ENCODE data around the gene FAM219A.

The FAM219A gene

GRCh38 chr9:34396276-34397214 is 61.8 kb downstream of the FAM219A start:
- no peak for DNase-seq
- Mint-ChIP-seq H3K27ac (no peak overlapping the region), H3K4me3 (no peak overlapping the region), H3K36me3 (peaks cover 2% of the 10 kb centered on the region), H3K27me3 (peaks cover 19% of the 10 kb centered on the region), H3K4me1 (no peaks in the 10 kb centered on the region), H3K9me3 (no peaks in the 10 kb centered on the region)
- CTCF ChIA-PET = no interaction called here

DNA sequence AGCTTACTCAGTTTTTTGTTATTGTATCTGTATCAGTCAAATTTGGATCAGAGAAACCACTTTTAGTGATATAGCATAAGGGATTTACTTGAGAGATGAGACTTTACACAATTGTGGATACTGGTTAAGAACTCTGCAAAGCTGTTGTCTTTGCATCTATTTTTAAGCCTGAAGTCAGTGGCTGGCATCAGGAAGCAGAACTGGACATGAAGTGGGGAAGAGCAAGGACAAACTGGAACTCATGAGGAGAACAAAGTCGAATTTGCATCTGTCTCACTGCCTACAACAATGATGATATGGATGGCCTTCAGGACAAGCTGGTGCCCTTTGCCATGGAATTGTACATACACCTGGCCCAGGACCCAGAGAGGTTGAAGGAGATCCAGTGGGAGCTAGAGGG is 65.9 kb downstream of the FAM219A start:
- Mint-ChIP-seq H3K36me3 (no peaks in the 10 kb centered on the region), H3K27ac (no peak overlapping the region), H3K9me3 (no peaks in the 10 kb centered on the region), H3K4me1 (no peaks in the 10 kb centered on the region), H3K27me3 (peaks cover 23% of the 10 kb centered on the region), H3K4me3 (no peak overlapping the region)
- no peak for DNase-seq
- CTCF ChIA-PET = interaction anchor here (1.1 to 2.3 kb wide), 3 partner anchors 11 to 109 kb away, joined by 3 to 15 read pairs (median 3); no protein-coding TSS in a partner anchor

- no peak overlapping the region for H3K27ac Mint-ChIP-seq
- no peaks in the 10 kb centered on the region for H3K9me3 Mint-ChIP-seq
- H3K4me1 Mint-ChIP-seq = no peaks in the 10 kb centered on the region
- CTCF ChIA-PET = no interaction called here
- DNase-seq = no peak
- peaks cover 23% of the 10 kb centered on the region for H3K27me3 Mint-ChIP-seq
- H3K36me3 Mint-ChIP-seq = no peaks in the 10 kb centered on the region
- no peak overlapping the region for H3K4me3 Mint-ChIP-seq
Measured at GRCh38 chr9:34387239-34387638, 71.1 kb downstream of the FAM219A start.

DNA sequence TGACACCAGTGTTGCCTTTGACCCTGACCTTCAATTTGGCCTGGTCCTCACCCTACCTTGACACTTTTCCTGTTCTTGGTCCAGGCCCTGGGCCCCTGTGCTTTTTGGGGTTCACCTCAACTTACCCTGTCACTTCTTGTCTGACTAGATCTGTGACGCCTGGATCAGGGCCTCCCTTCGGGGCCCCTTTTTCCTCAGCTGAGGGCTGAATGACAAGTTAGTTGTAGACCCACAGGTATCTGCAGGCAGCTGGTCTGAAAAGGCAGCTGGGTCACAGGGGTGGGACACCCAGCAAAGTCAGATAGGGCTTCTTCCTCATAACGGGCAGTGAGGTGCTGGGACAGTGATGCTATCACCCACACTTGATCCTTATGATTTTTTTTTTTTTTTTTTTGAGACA is 71.7 kb downstream of the FAM219A start:
- Mint-ChIP-seq H3K36me3 (no peaks in the 10 kb centered on the region), H3K27me3 (peaks cover 24% of the 10 kb centered on the region), H3K4me3 (no peak overlapping the region), H3K9me3 (no peaks in the 10 kb centered on the region), H3K4me1 (no peaks in the 10 kb centered on the region), H3K27ac (no peak overlapping the region)
- CTCF ChIA-PET = interaction anchor here (0.6 kb wide), 1 partner anchor 9 kb away, joined by 3 read pairs; no protein-coding TSS in a partner anchor
- DNase-seq = no peak

GRCh38 chr9:34385561-34386230 is 72.7 kb downstream of the FAM219A start:
- no peak for DNase-seq
- Mint-ChIP-seq H3K36me3 (no peaks in the 10 kb centered on the region), H3K4me1 (peaks cover 9% of the 10 kb centered on the region), H3K27me3 (peaks cover 30% of the 10 kb centered on the region), H3K9me3 (no peaks in the 10 kb centered on the region), H3K27ac (no peak overlapping the region), H3K4me3 (no peak overlapping the region)
- CTCF ChIA-PET = no interaction called here

- CTCF ChIA-PET = no interaction called here
- Mint-ChIP-seq H3K9me3 (no peaks in the 10 kb centered on the region), H3K27me3 (peaks cover 30% of the 10 kb centered on the region), H3K4me3 (no peak overlapping the region), H3K27ac (no peak overlapping the region), H3K4me1 (peaks cover 21% of the 10 kb centered on the region), H3K36me3 (no peaks in the 10 kb centered on the region)
- no peak for DNase-seq
Measured at GRCh38 chr9:34384368-34385165, 73.8 kb downstream of the FAM219A start.

DNA sequence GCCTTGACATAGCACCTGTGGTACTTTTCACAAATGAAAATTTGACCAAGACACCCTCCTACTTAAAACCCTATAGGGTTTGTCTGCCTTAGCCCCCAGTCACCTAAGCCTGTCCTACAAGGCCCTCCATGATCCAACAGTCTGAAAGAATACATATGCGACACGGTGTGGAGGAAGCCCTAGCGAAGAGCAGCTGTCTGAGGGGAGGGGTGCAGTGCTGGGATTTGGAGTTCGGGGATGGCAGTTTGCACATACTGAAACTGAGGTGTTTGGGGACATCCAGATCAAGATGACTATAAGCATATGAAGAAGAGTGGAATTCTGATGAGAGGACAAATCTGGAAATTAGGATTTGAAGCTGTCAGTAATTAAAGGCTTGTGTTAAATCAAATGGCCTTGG is 74.5 kb downstream of the FAM219A start:
- Mint-ChIP-seq H3K9me3 (no peaks in the 10 kb centered on the region), H3K4me3 (no peak overlapping the region), H3K27me3 (peaks cover 35% of the 10 kb centered on the region), H3K4me1 (peaks cover 27% of the 10 kb centered on the region), H3K27ac (no peak overlapping the region), H3K36me3 (no peaks in the 10 kb centered on the region)
- DNase-seq = no peak
- CTCF ChIA-PET = no interaction called here

DNA sequence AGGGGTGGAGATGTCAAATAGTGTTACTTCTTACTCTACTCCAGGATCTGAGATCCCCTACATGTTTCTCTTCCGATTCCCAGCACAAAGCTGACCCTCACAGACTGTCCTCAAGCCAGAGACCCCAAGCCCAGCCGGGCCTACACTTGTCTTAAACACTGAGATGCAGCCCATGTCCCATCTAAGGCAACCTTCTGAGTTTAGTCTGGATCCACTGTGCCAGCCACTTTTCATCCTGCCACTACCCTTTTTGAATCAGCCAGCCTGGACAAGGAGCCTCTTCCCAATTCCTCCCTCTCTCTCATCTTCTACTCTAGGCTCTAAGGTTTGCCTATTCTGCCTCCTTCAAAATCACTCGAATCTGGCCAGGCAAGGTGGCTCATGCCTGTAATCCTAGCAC is 75.5 kb downstream of the FAM219A start:
- H3K27me3 Mint-ChIP-seq = peaks cover 40% of the 10 kb centered on the region

GRCh38 chr9:34382054-34382453 is 76.3 kb downstream of the FAM219A start:
- peaks cover 44% of the 10 kb centered on the region for H3K27me3 Mint-ChIP-seq
- no peak for DNase-seq
- no peaks in the 10 kb centered on the region for H3K36me3 Mint-ChIP-seq
- H3K4me1 Mint-ChIP-seq = peaks cover 34% of the 10 kb centered on the region
- H3K9me3 Mint-ChIP-seq = no peaks in the 10 kb centered on the region
- H3K27ac Mint-ChIP-seq = no peak overlapping the region
- CTCF ChIA-PET = interaction anchor here (2.1 to 9.3 kb wide), 2 partner anchors 22 to 49 kb away, joined by 7 to 119 read pairs; no protein-coding TSS in a partner anchor
- no peak overlapping the region for H3K4me3 Mint-ChIP-seq

More for the DNA sequence above, 75.5 kb downstream of the FAM219A start:
- Mint-ChIP-seq H3K27ac (no peak overlapping the region), H3K36me3 (no peaks in the 10 kb centered on the region), H3K4me1 (peaks cover 33% of the 10 kb centered on the region), H3K9me3 (no peaks in the 10 kb centered on the region), H3K4me3 (no peak overlapping the region)
- DNase-seq = no peak
- CTCF ChIA-PET = interaction anchor here (0.7 kb wide), 1 partner anchor 120 kb away, joined by 3 read pairs; no protein-coding TSS in a partner anchor

- H3K27me3 Mint-ChIP-seq = peaks cover 46% of the 10 kb centered on the region
- H3K9me3 Mint-ChIP-seq = no peaks in the 10 kb centered on the region
- peak; percentile 35 for DNase-seq
- peak overlapping the region; percentile 75 for H3K27ac Mint-ChIP-seq
- peaks cover 36% of the 10 kb centered on the region for H3K4me1 Mint-ChIP-seq
- CTCF ChIA-PET = interaction anchor here (2.1 to 9.3 kb wide), 2 partner anchors 23 to 48 kb away, joined by 7 to 119 read pairs; no protein-coding TSS in a partner anchor
- peak overlapping the region; percentile 82 for H3K4me3 Mint-ChIP-seq
- no peaks in the 10 kb centered on the region for H3K36me3 Mint-ChIP-seq
Measured at GRCh38 chr9:34381323-34381722, 77.0 kb downstream of the FAM219A start.

DNA sequence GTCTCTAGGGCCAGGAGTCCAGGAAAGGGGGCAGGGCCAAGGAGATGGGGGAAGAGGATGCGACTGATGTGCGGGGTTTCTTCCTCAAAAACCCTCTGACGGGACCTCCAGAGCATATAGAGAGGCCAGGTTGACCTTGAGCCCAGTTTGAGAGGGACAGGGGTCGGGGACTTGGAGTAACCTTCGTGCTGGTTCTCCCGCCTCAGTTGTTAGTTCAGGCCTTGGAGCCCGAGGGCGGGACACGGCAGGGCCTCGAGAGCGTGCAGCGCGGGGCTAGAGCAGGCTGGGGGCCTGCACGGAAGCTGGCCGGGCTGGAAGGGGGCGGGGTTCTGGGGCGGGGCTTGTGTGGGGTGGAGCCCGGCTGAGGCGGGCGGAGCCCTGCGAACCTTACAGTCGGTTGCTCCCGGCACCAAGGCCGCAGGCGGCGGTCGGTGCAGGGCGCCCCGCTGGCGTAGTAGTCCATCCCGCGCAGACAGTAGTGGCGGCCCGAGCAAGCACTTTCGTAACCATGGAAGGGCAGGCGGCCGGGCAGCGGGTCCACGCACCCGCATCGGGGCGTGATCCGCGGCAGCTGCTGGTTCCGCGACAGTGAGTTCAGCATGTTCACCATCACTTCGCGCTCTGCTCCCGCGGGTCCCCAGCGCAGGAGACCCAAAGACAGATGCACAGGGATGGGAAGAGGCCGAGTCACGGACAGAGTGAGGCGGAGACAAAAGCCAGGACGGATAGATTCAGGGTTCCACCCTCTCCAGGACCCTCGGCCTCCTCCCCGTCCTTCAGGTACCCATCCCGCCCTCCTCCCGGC is 77.7 kb downstream of the FAM219A start:
- Mint-ChIP-seq H3K4me1 (peaks cover 42% of the 10 kb centered on the region), H3K4me3 (peak overlapping the region; percentile 82), H3K27ac (peak overlapping the region; percentile 82), H3K36me3 (no peaks in the 10 kb centered on the region), H3K9me3 (no peaks in the 10 kb centered on the region), H3K27me3 (peaks cover 46% of the 10 kb centered on the region)
- peak; percentile 87 for DNase-seq
- CTCF ChIA-PET = interaction anchor here (0.6 to 9.3 kb wide), 7 partner anchors 14 to 144 kb away, joined by 3 to 119 read pairs (median 3); no protein-coding TSS in a partner anchor

GRCh38 chr9:34380034-34380510 is 78.3 kb downstream of the FAM219A start:
- DNase-seq = peak; percentile 35
- peak overlapping the region; percentile 82 for H3K27ac Mint-ChIP-seq
- H3K4me3 Mint-ChIP-seq = peak overlapping the region; percentile 82
- H3K4me1 Mint-ChIP-seq = peaks cover 48% of the 10 kb centered on the region
- no peaks in the 10 kb centered on the region for H3K36me3 Mint-ChIP-seq
- CTCF ChIA-PET = interaction anchor here (0.6 to 9.3 kb wide), 8 partner anchors 14 to 145 kb away, joined by 3 to 119 read pairs (median 4); partner anchors contain the start of genes DNAI1 and FAM219A
- no peaks in the 10 kb centered on the region for H3K9me3 Mint-ChIP-seq
- H3K27me3 Mint-ChIP-seq = peaks cover 46% of the 10 kb centered on the region
